ENCODE results near the gene NUPR1. TPM values are rescaled to one million over a fixed set of nuclear protein-coding genes. Genes with fewer than 3 reads are reported as not detected.

NUPR1 gene
- total RNA-seq, result 10 to 100 TPM; 20.2 to 56.4 (median 40.1) TPM

- ATAC-seq (ENCODE audit: low FRiP score) (peak; percentile 98), DNase-seq (ENCODE audit: low spot score) (peak; percentile 75)
- no peak for TF ChIP-seq CTCF (IDR thresholded peaks at IDR 0.05)
Observed at GRCh38 chr16:28538733-28539596, at the start of gene NUPR1. TSS of gene NUPR1 (minus strand) at chr16:28538974. CDS start at chr16:28538907, 67 bp downstream.

- no peak for ATAC-seq (ENCODE audit: low FRiP score)
- DNase-seq (ENCODE audit: low spot score), result no peak
- TF ChIP-seq CTCF (IDR thresholded peaks at IDR 0.05), result no peak
Observed at GRCh38 chr16:28587386-28587785, 48.6 kb upstream of the NUPR1 start.

GRCh38 chr16:28586466-28586865 lies 47.7 kb upstream of the NUPR1 start:
- no peak for TF ChIP-seq CTCF (IDR thresholded peaks at IDR 0.05)
- DNase-seq (ENCODE audit: low spot score) (no peak), ATAC-seq (ENCODE audit: low FRiP score) (no peak)

- ATAC-seq (ENCODE audit: low FRiP score) (no peak), DNase-seq (ENCODE audit: low spot score) (no peak)
- no peak for TF ChIP-seq CTCF (IDR thresholded peaks at IDR 0.05)
Observed at GRCh38 chr16:28585674-28586073, 46.9 kb upstream of the NUPR1 start.

GRCh38 chr16:28580726-28581315 lies 42.0 kb upstream of the NUPR1 start:
- ATAC-seq (ENCODE audit: low FRiP score) (no peak), DNase-seq (ENCODE audit: low spot score) (no peak)
- TF ChIP-seq CTCF (IDR thresholded peaks at IDR 0.05), result no peak

- ATAC-seq (ENCODE audit: low FRiP score), result no peak
- DNase-seq (ENCODE audit: low spot score), result no peak
- TF ChIP-seq CTCF (IDR thresholded peaks at IDR 0.05), result no peak
Observed at GRCh38 chr16:28575446-28576109, 36.8 kb upstream of the NUPR1 start.

All from omental fat pad (tissue), 4 donors.